GM12891 (cell line): ENCODE measurements around the gene SETD4.

ENCODE experiments used
- DNase-seq: peaks from one replicate; pipeline ENCODE4 v3.0.0; 2011; ENCODE audit warnings: low spot score; ENCODE audit not compliant: insufficient read length
- FAIRE-seq: peaks from 2 replicates; lab custom pipeline; 2011; peaks lifted over from hg19 to GRCh38; lab: Jason Lieb, UNC
- PAX5 ChIP-seq: IDR thresholded peaks from 2 replicates; pipeline ENCODE4 v1.6.1; 2011; ENCODE audit warnings: low read length, moderate library complexity, mild to moderate bottlenecking; ENCODE audit not compliant: insufficient read depth, severe bottlenecking
- POLR2A ChIP-seq: IDR thresholded peaks from 2 replicates; pipeline ENCODE4 v1.6.1; 2011; ENCODE audit warnings: low read depth, low read length, control low read depth
- POLR2AphosphoS5 ChIP-seq: IDR thresholded peaks from 2 replicates; pipeline ENCODE4 v1.6.1; 2011; ENCODE audit warnings: low read depth, low read length, control low read depth
- POU2F2 ChIP-seq: IDR thresholded peaks from 2 replicates; pipeline ENCODE4 v1.6.1; 2011; ENCODE audit warnings: low read depth, mild to moderate bottlenecking, control low read depth, low read length, moderate library complexity
- SPI1 ChIP-seq: IDR thresholded peaks from 2 replicates; pipeline ENCODE4 v1.6.1; 2011; ENCODE audit warnings: low read depth, low read length, control low read depth
- TAF1 ChIP-seq: IDR thresholded peaks from 2 replicates; pipeline ENCODE4 v1.6.1; 2011; ENCODE audit warnings: low read depth, low read length, control low read depth

Gene SETD4

DNA sequence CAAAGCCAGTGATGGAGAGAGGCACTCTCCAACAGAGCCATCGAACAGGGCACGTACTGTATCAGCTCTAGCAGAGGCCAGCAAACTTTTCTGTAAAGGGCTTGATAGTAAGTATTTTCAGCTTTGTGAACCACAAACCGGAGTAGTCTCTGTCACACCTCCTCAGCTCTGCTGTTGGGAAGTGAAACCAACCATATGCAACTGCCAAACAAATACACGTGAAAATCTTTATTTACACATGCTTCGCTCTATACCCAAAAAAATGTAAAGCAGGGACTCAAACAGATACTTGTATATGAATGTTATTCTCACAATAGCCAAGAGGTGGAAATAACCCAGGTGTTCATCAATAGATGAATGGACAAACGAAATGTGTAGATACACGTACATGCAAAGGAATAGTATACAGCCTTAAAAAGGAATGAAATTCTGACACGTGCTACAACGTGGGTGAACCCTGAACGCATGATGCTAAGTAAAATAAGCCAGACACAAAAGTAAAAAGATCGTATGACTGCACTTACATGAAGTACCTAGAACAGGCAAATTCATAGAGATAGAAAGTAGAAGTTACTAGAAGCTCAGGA lies 39.0 kb downstream of the SETD4 start:
- DNase-seq: peak; percentile 39
- no peak for TF ChIP-seq POLR2A
- TF ChIP-seq SPI1: peak; percentile 90
- FAIRE-seq: peak; percentile 74

DNA sequence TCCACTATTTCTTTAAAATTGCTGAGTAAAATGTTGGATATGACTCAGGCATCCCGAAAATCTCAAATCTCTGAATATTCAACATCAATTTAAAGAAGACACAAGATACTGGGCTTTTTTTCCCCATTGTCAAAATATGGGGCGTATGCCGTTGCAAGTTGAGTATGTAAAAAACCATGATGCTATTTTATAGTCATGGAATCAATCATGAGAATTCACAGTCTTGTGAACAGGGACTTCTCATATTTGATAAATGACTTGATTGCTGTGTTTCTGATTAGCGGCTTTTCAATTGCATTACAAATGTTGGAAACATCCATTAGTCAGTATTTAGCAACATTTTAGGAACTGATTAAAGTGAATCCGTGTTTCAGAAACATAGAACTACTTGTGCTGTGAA lies 45.3 kb downstream of the SETD4 start:
- no peak for DNase-seq
- TF ChIP-seq POU2F2 (no peak), PAX5 (no peak), POLR2AphosphoS5 (no peak), TAF1 (no peak), SPI1 (no peak), POLR2A (no peak)
- FAIRE-seq: no peak

DNA sequence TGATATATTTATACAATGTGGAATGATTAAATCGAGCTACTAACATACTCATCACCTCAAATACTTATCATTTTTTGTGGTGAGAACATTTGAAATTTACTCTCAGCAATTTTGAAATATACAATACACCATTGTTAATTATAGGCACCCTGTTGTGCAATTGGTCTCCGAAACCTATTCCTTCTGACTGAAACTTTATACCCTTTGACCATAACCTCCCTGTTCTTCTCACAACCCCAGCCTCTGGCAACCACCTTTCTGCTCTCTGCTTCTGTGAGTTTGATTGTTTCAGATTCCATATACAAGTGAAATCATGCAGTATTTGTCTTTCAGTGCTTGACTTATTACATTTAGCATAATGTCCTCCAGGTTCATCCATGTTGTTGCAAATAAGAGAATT lies 49.5 kb downstream of the SETD4 start:
- FAIRE-seq (no peak), DNase-seq (no peak)
- no peak for TF ChIP-seq SPI1
- TF ChIP-seq POLR2A: no peak
- TF ChIP-seq PAX5: no peak
- TF ChIP-seq POU2F2: no peak
- no peak for TF ChIP-seq POLR2AphosphoS5
- no peak for TF ChIP-seq TAF1

DNA sequence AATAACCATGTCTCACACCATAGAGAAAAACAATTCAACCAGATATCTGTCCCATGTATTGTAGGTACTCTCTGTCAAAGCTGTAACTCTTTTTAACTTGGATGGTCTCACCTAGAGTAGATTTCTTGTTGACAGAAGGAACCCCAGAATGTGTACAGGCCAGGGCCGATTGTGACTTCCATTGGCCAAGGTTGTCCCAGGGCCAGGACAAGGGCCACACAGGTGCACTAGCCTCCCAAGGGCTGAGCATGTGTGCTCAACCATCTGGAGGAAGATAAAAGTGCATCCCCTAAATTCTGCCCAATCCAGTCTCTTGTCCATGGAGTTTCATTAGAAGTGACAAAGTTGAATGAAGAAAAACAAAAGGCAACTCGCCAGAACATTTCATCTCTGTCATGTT lies 51.8 kb downstream of the SETD4 start:
- TF ChIP-seq POLR2A (no peak), SPI1 (no peak), POU2F2 (no peak), PAX5 (no peak), POLR2AphosphoS5 (no peak), TAF1 (no peak)
- DNase-seq: no peak
- FAIRE-seq: no peak

DNA sequence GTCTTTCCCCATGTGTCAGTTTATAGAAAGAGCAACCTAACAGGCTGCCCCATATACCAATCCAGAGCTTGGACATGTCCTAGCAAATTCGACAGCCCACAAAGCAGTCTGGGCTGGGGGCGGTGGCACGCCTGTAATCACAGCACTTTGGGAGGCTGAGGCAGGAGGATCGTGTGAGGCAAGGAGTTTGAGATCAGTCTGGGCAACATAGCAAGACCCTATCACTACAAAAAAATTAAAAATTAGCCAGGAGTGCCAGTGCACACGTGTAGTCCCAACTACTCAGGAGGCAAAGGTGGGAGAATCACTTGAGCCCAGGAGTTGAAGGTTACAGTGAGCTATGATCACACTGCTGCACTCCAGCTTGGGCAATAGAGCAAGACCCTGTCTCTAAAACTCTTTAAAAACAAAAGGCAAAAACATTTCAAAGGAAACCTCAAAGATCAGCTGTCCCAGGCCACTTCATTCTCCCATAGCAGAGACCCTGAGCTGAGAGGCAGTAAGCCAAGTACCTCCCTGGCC lies 54.4 kb downstream of the SETD4 start:
- FAIRE-seq (no peak), DNase-seq (no peak)
- TF ChIP-seq SPI1 (no peak), POLR2A (no peak), PAX5 (no peak), POU2F2 (no peak), POLR2AphosphoS5 (no peak), TAF1 (no peak)

DNA sequence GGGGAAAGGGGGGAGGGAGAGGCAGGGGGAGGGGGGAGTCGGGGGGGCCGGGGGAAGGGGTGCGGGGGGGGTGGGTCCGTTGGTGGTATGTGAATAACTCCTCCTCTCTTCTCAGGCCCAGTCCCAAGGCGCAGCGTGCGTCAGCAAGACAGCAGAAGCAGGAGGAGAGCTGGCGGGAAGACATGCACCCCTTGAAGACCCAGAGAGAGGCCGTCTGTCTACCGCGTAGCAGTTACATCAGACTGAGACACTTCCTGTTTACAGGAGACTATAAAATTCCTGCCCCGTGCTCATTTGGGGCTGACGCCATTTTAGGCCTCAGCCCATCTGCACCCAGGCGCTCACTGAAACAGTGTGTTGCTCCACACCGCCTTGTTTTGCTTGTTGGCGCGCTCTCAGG lies 55.3 kb downstream of the SETD4 start:
- DNase-seq (no peak), FAIRE-seq (no peak)
- no peak for TF ChIP-seq POLR2AphosphoS5
- no peak for TF ChIP-seq TAF1
- no peak for TF ChIP-seq POLR2A
- no peak for TF ChIP-seq POU2F2
- no peak for TF ChIP-seq PAX5

DNA sequence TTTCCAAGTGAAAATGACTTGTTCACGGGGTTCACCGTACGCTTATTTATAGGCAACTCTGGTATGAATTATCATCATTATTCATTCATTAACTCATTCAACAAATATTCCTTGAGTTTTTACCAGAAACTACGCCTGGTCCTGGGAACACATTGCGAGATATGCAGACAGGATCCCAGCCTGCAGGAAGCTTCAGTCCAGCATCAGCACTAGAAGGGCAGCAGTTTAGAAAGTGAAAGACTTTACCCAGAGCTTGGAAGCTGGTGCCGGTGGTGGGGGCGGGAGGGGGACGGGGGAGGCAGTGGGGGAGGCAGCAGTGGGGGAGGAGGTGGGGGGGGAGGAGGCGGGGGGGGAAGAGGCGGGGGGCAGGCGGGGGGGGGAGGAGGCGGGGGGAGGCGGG lies 55.9 kb downstream of the SETD4 start:
- TF ChIP-seq SPI1 (no peak), POU2F2 (no peak)
- FAIRE-seq: no peak
- no peak for DNase-seq

DNA sequence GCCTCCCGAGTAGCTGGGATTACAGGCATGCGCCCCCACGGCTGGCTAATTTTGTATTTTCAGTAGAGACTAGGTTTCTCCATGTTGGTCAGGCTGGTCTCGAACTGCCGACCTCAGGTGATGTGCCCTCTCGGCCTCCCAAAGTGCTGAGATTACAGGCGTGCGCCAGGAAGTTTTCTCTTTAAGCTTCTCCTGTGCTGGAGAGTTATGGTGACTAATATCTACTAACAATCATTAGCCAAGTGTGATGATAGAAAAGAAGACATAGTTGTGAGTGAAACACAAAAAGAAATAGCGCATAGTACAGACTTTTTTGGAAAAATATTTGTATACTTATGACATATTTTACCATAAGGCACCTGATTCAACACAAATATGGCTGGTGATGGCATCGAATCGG lies 56.5 kb downstream of the SETD4 start:
- DNase-seq: no peak
- TF ChIP-seq POU2F2: no peak
- no peak for TF ChIP-seq PAX5
- TF ChIP-seq TAF1: no peak
- TF ChIP-seq POLR2AphosphoS5: no peak
- TF ChIP-seq SPI1: no peak
- TF ChIP-seq POLR2A: no peak
- no peak for FAIRE-seq

DNA sequence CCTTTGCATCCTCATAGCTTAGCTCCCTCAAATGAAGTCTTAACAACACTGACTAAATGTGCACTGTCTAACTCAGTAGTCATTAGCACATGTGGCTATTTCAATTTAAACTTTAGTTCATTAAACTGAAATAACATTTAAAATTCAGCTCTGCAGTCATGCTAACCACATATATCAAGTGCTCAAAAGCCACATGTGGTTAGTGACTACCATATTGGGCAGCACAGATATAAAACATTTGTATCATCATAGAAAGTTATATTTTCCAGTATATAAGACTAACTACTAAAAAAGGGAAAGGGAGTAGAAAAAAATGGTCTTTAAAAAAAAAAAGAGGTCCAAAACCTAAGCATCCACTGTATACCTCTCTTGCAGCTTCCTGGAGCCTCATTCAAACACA lies 64.1 kb downstream of the SETD4 start:
- DNase-seq: no peak
- no peak for TF ChIP-seq POLR2A
- TF ChIP-seq SPI1: no peak
- no peak for TF ChIP-seq PAX5
- no peak for TF ChIP-seq POU2F2
- TF ChIP-seq TAF1: no peak
- no peak for TF ChIP-seq POLR2AphosphoS5
- FAIRE-seq: no peak

DNA sequence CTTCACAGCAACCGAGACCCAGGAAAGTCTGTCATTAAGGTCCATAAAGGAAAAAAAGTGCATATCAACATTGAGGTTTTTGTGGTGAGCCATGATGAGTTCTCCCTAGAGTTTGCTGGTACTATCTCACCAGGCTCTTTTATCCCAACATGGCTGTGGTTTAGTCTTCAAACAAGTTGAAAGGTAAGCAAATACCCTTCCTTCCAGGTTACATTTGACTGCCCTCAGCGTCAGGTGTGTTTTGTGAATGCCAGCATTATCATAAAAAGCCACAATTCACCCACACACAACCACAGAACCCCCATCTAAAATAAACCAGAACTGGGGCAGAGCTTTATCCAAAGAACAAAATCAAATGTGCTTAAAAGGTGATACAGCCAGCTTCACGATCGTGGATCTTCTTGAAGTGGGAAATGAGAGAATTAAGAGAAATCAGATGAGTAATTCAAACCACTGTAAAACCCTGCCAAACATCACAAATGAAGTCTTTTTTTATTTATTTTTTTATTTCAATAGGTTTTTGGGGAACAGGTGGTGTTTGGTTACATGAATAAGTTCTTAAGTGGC lies 64.7 kb downstream of the SETD4 start:
- DNase-seq (no peak), FAIRE-seq (no peak)
- no peak for TF ChIP-seq POLR2A
- TF ChIP-seq SPI1: no peak
- no peak for TF ChIP-seq PAX5
- TF ChIP-seq POLR2AphosphoS5: no peak
- TF ChIP-seq POU2F2: no peak
- no peak for TF ChIP-seq TAF1
